Activated CD4-positive, alpha-beta T cell treated with anti-CD3 and anti-CD28 coated beads for 24 hours (primary cell): ENCODE results near the gene OGN.

Experiments
- DNase-seq, 2 donors: peaks; one replicate each; pipeline ENCODE4 v3.0.0-alpha.2; 2020; ENCODE audit warnings: low read depth in 2 of 2

Gene OGN

DNA sequence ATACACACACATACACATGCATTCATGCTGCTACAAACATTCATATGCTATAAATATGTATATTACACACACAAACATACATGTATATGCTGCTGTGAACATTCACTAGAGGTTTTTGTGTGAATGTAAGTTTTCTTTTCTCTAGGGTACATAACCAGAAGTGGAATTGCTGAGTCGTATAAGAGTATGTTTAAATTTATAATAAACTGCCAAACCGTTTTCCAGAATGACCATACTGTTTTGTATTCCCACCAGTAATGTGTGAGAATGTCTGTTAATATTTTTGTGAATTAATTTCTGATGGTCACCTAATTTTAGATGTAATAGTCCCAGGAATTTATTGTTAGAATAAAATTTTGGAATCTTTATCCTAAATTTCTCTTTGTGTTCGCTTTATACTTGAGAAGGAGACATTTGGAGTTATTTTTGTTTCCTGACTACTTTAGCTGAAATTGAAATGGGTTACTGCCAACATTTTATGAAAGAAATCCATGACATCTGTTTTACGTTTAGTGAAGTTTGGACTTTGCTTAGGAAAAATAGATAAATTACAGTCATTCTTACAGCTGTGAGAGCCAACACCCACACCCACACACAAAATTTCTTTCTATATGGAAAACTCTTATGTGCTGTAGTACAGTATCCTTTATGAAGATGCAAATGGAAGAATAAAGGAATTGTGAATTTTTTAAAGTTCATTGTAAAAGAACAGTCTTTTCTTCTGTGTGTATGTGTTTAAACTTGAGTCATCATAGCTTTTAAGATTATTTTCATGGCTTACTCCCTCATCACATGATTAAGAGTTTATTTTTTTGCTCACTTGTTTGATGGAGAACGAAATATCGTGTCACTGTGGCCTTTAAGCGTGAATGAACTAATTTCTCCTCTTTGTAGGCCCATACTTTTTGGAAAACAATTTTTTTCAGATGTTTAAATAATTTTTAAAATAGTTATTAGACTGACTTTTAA lies 54.3 kb downstream of the OGN start:
- no peak for DNase-seq

- no peak for DNase-seq
Measured at GRCh38 chr9:92345582-92345981, 58.8 kb downstream of the OGN start.

GRCh38 chr9:92342825-92343488 lies 61.4 kb downstream of the OGN start:
- DNase-seq: no peak

GRCh38 chr9:92341578-92341977 lies 62.8 kb downstream of the OGN start:
- DNase-seq: no peak

DNA sequence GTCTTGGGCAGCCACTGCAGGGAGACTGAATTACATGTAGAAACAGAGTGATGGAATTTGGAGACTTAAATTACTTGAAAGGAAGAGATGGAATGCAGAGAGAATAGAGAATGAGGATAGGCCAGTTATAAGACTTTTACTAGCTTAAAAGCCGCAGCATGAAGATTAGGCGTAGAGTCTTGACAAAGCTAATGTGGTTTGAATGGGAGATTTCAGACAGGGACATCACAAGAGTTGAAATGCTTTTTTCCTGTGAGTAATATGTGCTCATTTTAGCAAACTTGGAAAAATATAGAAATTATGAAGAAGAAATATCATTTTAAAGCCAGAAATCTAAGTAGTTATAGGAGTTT lies 71.1 kb downstream of the OGN start:
- no peak for DNase-seq
